ENCODE data around the gene CREB3.

GRCh38 chr9:35771943-35772342 lies 39.5 kb downstream of the CREB3 start:
- TF ChIP-seq EZH2 (IDR thresholded peaks at IDR 0.05; ENCODE audit: borderline replicate concordance, low read depth, low read length, severe bottlenecking), result no peak
- TF ChIP-seq, protein P1, sequence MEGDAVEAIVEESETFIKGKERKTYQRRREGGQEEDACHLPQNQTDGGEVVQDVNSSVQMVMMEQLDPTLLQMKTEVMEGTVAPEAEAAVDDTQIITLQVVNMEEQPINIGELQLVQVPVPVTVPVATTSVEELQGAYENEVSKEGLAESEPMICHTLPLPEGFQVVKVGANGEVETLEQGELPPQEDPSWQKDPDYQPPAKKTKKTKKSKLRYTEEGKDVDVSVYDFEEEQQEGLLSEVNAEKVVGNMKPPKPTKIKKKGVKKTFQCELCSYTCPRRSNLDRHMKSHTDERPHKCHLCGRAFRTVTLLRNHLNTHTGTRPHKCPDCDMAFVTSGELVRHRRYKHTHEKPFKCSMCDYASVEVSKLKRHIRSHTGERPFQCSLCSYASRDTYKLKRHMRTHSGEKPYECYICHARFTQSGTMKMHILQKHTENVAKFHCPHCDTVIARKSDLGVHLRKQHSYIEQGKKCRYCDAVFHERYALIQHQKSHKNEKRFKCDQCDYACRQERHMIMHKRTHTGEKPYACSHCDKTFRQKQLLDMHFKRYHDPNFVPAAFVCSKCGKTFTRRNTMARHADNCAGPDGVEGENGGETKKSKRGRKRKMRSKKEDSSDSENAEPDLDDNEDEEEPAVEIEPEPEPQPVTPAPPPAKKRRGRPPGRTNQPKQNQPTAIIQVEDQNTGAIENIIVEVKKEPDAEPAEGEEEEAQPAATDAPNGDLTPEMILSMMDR (IDR thresholded peaks at IDR 0.05; ENCODE audit: borderline replicate concordance, extremely low read depth, low read length, poor library complexity, severe bottlenecking), result no peak

All from DND-41 (cell line).